HG03064 (cell line): ENCODE data around the gene AHDC1.

Experiments used
- ATAC-seq: cut with Tn5 transposase; IDR thresholded peaks from one replicate; pipeline ENCODE4 v1.9.1; 2021; ENCODE audit warnings: low read depth; ENCODE audit not compliant: unreplicated experiment

Gene AHDC1

DNA sequence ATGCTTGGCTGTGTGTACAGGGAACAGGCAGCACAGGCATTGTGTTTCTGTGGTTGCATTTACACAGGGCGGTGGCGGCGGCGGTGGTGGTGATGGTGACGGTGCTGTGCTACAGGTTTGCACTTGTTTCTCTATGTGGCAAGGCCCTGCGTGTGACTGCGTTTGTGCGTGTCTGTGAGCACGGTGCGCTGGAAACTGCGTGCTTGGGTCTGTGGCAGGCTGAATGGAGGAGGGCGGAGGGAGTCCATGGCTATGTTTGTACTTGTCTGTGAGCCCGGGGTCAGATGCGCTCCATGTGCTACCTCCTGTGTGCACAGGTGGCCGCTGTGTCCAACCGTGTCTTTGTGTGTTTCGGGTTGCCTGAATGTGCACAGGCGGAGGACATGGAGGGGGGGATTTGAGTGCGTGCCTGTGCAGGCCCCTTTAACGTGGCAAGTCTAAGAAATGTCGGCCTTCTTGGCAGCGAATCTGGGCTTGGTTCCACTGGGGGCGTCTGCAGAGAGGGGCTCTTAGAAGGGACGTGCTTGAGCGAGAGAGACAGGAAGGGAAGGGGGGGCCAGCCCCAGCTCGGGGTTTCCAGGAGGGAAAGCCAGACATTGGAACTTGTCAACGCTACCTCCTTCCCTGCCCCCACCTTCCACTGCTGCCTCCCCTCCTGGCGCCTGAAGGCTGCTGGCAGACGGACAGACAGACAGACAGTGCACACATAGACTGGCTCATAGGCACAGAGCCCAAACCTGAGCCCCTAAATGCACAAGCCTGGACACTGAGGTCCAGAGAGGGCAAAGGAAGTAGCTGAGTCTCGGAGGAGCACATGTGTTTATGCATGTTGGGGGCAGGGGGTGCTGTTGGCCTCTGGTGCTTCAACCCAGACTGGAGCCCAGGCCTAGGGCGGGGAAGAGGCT is 81.3 kb downstream of the AHDC1 start:
- ATAC-seq, result no peak

DNA sequence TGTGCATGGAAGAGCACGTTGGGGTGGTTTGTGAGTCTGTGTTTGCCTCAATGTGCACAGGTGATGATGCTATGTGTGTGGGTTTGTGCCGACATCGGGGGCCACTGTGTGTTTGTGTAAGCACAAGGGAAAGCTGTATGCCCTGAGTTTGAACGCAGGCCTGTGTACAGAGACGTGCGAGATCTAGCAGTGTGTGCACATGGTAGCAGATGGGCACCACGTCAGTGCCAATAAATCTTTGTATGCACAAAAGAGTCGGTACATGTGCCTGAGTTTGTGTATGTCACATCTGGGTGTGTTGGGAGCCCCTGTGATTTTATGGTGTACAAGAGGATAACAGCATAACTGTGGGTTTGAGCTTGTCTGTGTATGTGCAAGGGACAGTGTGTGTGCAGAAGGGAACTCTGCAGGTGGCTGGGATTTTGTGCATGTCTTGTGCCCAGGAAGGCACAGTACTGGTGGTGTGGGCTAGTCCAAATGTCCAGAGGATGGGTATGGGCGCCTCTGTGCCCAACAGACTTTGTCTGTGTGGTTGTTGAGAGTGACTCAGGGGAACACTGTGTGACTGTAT is 82.0 kb downstream of the AHDC1 start:
- no peak for ATAC-seq

DNA sequence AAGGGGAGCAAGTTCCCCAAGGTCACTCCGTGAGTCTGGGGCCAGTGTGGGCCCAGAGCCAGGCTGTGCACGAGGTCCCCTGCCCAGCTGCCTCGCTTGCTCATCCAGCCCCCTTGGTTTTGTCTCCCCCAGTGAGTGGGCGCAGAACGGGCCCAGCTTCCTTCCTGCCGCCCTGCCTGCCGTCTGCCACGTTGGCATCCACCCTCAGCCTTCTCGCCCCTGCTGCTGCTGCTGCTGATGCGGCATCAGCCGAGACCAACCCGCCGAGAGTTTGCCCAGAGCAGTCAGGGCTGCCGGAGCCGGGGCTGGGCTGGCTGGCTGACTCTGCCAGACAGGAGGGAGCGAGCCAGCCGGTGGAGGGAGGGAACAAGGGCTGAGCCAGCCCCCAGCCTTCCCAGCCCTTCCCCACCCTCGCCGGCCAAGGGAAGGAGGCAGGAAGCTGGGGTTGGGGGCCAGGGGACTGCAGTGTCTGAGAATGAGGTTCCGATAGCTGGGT is 82.6 kb downstream of the AHDC1 start:
- ATAC-seq, result no peak

DNA sequence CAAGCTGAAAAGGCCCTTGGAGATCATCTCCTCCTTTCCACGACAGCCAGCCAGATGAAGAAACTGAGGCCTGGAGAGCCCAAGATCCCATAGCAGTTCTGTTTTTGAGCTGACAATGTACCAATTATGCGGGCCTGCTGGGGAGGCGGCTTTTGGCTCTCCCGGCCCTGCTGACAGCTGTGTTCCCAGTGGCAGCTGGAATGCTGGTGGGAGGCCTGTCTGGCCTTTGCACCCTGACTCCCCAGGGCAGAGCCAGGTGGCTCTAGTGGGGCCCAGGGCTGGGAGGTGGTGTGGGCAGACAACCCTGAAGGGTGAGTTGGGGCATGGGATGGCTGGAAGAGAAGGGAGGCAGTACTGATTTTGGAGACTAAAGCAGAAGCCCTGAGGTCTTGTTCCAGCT is 83.3 kb downstream of the AHDC1 start:
- ATAC-seq, result no peak

DNA sequence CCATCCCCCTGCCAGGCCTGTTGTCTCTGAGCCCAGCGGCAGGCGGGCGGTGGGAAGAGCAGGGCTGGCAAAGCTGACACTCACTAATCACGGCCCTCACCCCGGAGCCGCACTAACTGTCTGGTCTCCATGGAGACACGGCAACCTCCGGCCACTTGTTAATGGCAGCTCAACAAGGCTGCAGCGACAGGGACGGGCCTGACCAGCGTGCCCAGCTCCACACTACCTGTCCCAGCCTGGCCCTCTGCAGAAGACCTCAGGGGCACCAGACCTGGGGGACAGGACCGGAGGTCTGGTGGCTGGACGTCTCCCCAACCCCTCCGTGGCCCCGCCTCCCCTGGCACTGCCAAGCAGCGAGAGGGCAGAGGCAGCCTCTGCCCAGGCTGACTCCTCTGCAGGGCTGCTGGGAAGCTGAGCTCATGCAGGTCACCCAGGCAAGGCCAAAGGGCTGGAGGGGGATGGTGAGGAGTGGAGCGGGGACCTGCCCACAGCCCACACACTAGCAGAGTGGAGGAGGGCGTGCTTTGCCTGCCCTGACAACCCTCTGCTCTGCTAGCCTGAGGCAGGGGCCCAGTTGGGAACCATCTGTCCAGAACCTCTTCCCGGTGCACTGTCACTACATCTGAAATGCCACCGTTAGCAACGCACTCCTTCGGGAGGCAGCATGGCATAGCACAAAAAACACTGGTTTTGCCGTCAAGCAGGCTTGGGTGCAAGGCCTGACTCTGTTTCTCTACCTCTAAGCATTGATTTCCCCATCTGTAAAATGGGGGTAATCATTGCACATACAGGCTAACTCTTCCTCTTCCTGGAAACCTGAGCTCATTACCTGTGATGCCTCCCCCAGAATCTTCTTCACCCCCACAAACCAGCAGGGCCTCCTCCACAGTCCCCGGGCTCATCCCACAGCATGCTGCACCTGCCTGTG is 84.3 kb downstream of the AHDC1 start:
- no peak for ATAC-seq

DNA sequence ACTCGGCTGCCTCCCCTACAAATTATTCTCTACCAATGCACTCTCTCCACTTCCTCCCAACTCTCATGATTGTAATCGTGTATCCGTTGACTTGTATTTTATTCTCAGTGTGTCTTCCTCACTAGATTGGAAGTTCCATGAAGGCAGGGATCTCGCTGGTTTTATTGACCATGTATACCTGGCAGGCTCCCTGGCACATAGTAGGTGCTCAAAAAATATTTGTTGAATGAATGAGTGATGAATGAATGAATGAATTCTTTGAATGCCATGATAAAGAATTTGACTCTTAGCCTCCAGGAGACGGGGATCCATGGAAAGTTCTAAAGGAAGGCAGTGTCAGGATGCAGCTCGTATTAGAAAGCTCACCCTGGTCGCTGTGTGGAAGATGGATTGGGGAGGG is 85.1 kb downstream of the AHDC1 start:
- no peak for ATAC-seq

DNA sequence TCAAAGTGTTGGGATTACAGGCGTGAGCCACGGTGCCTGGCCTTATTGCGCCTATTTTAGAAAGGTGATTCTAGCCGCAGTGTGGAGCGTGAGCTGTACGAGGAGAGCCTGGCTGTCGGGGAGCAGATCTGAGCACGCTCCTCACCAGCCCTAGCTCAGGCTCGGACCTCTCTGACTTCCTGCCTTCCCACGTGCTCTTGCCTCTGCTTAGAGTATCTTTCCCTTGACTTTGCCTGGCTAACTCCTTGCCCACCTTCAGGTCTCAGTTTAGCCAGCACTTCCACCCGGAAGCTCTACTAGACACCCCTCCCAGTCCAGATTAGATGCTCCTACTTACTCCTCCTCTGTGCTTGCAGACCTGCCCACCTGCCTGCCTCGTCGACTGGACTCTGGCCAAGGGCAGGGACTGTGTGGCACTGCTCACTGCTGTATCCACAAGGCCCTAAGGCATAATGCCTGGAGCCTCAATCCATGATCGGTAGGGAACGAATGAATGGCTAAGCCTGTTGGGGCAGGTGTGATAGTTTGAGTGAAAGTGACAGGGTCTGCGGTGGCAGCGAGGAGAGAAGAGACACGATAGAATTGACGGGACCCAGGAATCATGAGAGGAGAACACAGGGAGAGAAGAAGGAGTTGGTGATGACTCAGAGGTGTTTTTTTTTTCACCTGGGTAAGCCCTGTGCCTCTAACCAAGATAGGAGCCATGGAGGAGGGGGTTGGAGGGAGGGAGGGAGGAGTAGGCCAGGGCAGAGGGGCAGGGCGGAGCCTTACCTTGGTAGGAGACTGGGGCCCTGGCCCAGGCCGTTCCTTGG is 85.8 kb downstream of the AHDC1 start:
- no peak for ATAC-seq

DNA sequence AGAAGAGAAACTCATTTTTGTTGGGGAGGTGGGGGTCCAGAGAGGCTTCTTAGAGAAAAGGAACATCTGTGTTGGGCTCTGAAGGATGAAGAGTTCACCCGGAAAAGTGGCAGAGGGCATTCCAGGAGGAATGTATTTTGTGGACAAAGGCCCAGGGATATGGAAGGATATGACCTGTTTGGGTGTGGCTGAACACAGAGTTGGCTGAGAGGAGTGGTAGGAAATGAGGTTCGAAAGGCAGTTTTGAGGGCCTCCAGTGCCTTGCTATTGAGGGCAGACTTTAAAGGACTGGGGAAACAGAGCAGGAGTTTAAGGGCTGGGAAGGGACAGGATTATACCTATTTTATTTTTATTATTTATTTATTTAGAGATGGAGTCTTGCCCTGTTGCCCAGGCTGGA is 86.6 kb downstream of the AHDC1 start:
- ATAC-seq, result no peak

DNA sequence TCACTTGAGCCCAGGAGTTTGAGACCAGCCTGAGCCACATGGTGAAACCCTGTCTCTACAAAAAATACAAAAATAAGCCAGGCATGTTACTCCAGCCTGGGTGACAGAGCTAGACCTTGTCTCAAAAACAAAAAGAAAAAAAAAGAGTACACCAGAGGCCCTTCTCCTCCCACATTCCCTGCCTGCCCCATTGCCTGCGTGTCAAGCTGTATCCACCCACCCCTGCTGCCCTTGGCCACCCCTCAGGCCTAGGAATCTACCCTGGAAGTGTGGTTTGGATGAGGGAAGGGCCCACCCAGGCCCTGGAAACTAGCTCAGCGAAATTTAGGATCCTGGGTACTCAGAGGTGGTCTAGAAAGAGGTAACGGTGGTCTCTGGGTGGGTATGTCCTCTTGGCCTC is 88.3 kb downstream of the AHDC1 start:
- no peak for ATAC-seq

DNA sequence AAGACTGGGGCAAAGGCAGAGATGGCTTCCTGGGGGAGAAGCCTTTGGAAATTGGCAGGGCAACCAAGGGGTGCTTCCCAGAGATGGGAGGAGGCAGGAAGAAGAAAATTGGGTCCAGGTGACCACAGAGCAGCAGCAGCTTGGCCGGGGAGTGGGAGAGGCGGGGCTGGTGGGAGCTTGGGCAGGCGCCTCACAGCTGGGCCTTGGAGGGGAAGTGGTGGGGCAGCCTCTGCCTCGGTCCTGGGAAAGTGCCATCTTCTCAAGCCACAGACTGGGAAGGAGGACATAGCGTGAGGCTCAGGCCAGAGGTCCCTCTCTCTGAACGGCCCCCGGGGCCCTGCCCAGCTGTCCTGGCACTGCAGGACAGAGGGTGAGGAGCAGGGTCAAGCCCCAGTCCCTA is 90.0 kb downstream of the AHDC1 start:
- no peak for ATAC-seq

DNA sequence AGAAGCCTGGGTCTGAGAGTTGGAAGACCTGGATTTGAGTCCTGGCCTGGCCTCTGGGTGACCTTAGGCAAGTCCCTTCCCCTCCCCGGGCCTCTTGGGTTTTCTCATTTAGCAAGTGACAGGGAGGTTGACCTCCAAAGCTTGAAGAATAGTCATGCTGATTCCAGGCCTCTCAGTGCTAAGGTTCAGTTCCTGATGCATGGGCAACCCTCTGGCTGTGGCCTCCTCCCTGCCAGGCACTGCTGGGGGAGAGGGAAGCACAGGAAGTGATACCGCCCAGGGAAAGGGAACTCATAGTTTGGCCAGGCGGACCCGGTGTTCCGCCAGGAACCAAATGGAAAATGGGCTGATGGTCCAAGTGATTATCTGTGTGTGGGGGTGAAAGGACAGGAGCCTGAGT is 90.4 kb downstream of the AHDC1 start:
- no peak for ATAC-seq

DNA sequence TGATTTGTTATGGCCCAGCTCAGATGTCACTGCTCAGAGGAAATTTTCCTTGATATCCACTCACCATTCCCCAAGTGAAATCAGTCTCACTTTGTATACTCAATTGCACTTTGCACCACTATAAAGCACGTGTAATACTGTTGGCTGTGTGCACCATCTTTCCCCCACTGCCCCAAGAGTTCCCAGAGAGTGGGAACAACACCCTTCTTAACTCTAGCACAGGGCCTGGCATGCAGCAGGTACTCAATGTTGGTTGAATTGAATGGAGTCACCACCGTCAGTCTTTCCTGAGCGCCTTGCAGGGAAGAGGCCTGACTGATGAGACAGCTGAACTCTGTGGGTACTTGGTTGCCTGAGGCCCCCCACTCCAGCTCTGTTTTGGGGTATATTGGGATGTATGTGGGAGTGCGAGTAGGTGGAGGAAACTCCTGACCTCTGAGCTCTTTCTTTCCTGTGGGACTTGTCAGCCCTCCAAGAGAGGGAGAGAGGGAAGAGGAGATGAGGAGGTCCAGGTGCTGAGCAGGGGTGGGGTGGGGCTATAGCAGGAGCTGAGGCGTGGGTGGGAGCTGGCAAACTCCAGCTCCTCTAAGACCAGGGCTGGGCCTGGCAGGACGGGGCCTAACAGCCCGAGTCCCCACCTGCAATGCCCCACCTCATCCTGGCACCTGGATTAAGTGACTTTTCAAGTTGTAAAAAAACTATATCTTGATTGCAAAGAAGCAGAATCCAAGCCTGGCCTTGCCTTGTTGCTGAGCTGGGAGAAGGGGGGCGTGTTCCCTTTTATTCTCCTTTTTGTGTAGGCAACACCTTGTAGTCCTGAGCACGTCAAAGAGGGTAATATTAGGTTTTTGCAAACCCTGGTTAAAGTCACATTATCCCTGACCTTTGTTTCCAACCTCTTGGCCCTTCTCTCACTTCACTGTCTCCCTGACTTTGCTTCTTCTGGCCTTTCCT is 94.5 kb downstream of the AHDC1 start:
- no peak for ATAC-seq

DNA sequence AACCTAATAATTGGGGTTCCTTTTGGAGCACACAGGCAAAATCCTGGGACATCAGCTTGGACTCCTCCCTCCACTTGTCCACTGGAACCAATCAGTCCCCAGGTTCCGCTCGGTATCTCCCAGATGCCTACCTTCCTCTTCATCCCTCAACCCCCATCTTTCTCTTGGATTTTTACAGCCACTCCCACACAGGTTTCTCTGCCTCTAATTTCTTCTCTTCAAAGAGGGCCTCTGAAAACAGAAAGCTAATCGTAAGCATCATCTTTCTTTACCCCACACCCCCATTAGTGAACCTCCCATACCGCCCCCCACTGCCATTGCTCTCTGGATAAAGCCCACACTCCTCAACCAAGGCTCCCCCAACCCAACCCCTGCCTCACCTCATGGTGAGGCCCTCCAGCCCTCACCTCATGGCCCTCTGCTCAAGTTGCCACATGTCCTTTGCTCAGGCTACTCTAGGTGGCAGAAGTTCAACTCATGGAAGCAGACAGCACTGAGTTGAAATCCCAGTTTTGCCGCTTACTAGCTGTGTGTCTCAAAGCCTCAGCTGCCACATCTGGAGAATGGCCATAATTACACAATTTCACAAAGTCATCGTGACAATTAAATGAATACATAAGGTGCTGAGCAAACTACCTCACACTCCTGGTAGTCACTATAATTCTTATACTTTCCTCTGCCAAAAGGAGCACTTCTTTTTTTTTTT is 95.8 kb downstream of the AHDC1 start:
- ATAC-seq, result no peak

DNA sequence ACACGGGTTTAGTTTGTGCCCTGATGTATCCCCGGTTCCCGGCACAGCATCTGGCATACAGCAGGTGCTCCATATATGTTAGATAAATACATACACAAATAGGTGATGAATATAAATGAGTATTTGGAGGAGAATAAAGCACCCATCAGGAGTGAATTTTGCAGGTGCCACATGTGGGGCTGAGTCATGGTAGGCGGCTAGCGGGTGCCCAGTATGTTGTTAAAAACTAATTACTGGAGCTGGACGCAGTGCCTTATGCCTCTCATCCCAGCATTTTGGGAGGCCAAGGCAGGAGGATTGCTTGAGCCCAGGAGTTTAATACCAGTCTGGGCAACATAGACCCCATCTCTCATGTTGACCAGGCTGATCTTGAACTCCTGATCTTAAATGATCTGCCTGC is 97.2 kb downstream of the AHDC1 start:
- ATAC-seq, result no peak

DNA sequence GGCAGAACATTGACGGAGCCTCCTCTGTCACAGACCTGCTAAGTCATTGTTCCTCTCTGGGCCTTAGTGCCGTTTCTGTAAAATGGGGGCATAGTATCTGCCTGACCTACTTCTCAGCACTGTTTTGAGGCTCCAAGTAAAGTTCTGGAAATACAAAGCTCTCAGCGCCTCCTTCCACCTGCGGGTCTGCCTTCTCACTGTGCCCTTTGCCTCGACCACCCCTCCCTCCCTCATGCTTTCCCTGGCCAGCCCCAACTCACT is 98.6 kb downstream of the AHDC1 start:
- no peak for ATAC-seq

DNA sequence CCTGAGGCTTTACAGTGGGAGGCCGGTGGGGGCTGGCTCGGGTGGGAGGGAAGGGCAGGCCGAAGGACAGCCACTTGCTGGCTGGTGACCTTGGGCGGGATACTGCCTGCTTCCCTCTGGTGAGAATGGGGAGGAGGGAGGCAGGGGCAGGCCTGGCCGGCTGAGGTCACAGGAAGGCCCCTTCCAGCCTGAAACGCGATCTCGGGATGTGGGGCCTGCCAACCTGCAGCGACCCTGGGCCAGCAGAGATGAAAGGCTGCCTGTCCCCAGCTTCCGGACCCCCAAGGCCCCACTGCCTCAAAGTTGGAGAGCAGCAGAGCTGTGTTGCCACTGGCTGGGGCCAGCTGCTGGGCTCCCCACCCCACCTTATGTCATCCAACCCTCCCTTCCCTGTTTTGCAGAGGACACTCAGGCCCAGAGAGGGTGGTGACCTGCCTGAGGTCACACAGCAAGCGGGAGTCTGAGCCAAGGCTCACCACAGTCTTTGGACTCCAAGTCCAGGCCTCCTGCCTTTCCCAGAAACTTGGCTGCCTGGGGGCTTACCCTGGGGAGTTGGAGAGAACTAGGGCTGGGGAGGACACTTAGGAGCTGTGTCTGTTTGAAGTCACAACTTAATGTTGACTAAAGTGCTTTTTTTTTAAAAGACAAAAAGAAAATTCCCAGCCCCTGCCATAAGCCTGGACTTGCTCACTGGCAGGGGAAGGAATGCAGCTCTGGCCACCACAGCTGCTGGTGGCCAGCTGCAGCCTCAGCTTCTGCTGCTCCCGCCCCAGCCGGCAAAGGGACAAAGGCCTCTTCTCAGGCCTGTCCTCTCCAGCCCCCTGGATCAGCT is 99.1 kb downstream of the AHDC1 start:
- ATAC-seq, result no peak

DNA sequence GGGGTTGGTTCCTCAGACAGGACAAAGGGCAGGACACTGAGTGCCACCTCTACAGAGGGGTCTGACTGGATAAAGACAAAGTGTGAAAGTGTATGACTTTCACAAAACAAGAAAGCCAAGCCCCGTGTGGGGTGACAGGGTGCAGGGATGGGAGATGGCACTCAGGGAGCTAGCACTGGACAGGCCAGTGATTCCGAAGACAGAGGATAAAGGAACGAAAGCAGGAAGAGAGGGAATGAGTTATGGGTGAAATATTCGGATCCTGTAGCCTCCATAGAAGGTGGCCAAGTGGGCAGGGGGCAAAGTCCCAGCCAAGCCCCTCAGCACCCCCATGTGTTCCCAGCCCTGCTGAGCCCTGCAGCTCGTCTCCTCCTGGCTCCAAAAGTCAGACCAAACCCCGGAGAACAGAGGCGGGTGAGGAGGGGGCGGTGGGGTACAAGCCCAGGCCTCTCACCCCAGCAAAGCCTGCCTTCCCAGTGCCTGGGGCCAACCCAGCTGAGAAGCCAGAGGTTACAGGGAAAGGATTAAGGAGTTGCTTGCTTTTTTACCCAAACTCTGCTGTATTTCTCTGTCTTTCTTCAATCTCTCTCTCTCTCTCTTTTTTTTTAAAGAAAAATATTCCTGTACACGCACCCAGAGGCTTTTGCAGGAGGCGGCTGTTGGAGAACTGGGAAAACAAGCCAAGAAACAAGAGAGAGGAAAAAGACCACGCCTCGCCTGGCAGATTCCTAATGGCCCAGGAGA is 99.9 kb downstream of the AHDC1 start:
- no peak for ATAC-seq
